Chondrocyte (in vitro differentiated cells): Measurements from ENCODE around the gene SMAD3. TPM values are rescaled to one million over a fixed set of nuclear protein-coding genes. Genes with fewer than 3 reads are reported as not detected.

Experiments used
- DNase-seq: peaks from one replicate; pipeline ENCODE4 v3.0.0; 2021; ENCODE audit warnings: mixed read lengths, low spot score
- H3K27ac Mint-ChIP-seq: one replicate; pipeline ENCODE4 v1.8.0; 2021; ENCODE audit warnings: mild to moderate bottlenecking, moderate library complexity, mixed read lengths; ENCODE audit not compliant: unreplicated experiment
- H3K27me3 Mint-ChIP-seq: 2 replicates; pipeline ENCODE4 v1.8.0; 2021; ENCODE audit warnings: low read depth, mixed read lengths
- H3K36me3 Mint-ChIP-seq: 2 replicates; pipeline ENCODE4 v1.8.0; 2021; ENCODE audit warnings: low read depth, mixed read lengths
- H3K4me1 Mint-ChIP-seq: 2 replicates; pipeline ENCODE4 v1.8.0; 2021; ENCODE audit warnings: low read depth, mild to moderate bottlenecking, mixed read lengths
- H3K4me3 Mint-ChIP-seq: one replicate; pipeline ENCODE4 v1.8.0; 2021; ENCODE audit warnings: mild to moderate bottlenecking, moderate library complexity, mixed read lengths; ENCODE audit not compliant: unreplicated experiment
- H3K9me3 Mint-ChIP-seq: 2 replicates; pipeline ENCODE4 v1.8.0; 2021; ENCODE audit warnings: low read depth, mixed read lengths
- CTCF ChIP-seq: fragments of 200-600 bp; sonication (generic); IDR thresholded peaks from 2 replicates; pipeline ENCODE4 v1.5.0; 2021; ENCODE audit warnings: antibody characterized with exemption, mild to moderate bottlenecking, moderate library complexity
- total RNA-seq: library from RNA; stranded (reverse); gene quantifications from 3 replicates; pipeline ENCODE4 v1.2.1, GENCODE V29; 2021

Gene SMAD3
- total RNA-seq, 1 donor from 2014 or later: 23.2 TPM

- peaks cover 59% of the 10 kb centered on the region for H3K4me1 Mint-ChIP-seq
Observed at GRCh38 chr15:67103869-67104268, 38.5 kb downstream of the SMAD3 start.

GRCh38 chr15:67104510-67104909, 39.1 kb downstream of the SMAD3 start:
- no peak for TF ChIP-seq CTCF
- no peaks in the 10 kb centered on the region for H3K9me3 Mint-ChIP-seq
- no peak for DNase-seq
- H3K27me3 Mint-ChIP-seq: no peaks in the 10 kb centered on the region
- H3K4me3 Mint-ChIP-seq: no peak overlapping the region
- H3K36me3 Mint-ChIP-seq: no peaks in the 10 kb centered on the region
- peaks cover 59% of the 10 kb centered on the region for H3K4me1 Mint-ChIP-seq
- no peak overlapping the region for H3K27ac Mint-ChIP-seq

More at GRCh38 chr15:67103869-67104268, 38.5 kb downstream of the SMAD3 start:
- Mint-ChIP-seq H3K27me3 (no peaks in the 10 kb centered on the region), H3K27ac (no peak overlapping the region), H3K36me3 (no peaks in the 10 kb centered on the region), H3K9me3 (no peaks in the 10 kb centered on the region), H3K4me3 (no peak overlapping the region)
- no peak for TF ChIP-seq CTCF
- DNase-seq: no peak

- TF ChIP-seq CTCF: peak; percentile 41
- Mint-ChIP-seq H3K36me3 (no peaks in the 10 kb centered on the region), H3K9me3 (no peaks in the 10 kb centered on the region), H3K27ac (peak overlapping the region; percentile 98), H3K4me3 (no peak overlapping the region), H3K4me1 (peaks cover 62% of the 10 kb centered on the region), H3K27me3 (no peaks in the 10 kb centered on the region)
- no peak for DNase-seq
Observed at GRCh38 chr15:67105065-67105951, 39.9 kb downstream of the SMAD3 start.

- Mint-ChIP-seq H3K36me3 (no peaks in the 10 kb centered on the region), H3K9me3 (peaks cover 3% of the 10 kb centered on the region), H3K4me1 (peaks cover 70% of the 10 kb centered on the region), H3K27me3 (no peaks in the 10 kb centered on the region), H3K4me3 (no peak overlapping the region), H3K27ac (peak overlapping the region; percentile 98)
- no peak for DNase-seq
- no peak for TF ChIP-seq CTCF
Observed at GRCh38 chr15:67105991-67106763, 40.8 kb downstream of the SMAD3 start.

- no peak for TF ChIP-seq CTCF
- no peak overlapping the region for H3K4me3 Mint-ChIP-seq
- peaks cover 71% of the 10 kb centered on the region for H3K4me1 Mint-ChIP-seq
- H3K27ac Mint-ChIP-seq: peak overlapping the region; percentile 98
- peaks cover 2% of the 10 kb centered on the region for H3K36me3 Mint-ChIP-seq
- peaks cover 8% of the 10 kb centered on the region for H3K9me3 Mint-ChIP-seq
- no peaks in the 10 kb centered on the region for H3K27me3 Mint-ChIP-seq
- DNase-seq: no peak
Observed at GRCh38 chr15:67106764-67107013, 41.3 kb downstream of the SMAD3 start.
